ENCODE measurements around the gene RBCK1. TPM values are rescaled to one million over a fixed set of nuclear protein-coding genes. Genes with fewer than 3 reads are reported as not detected.

The RBCK1 gene
- total and polyA plus RNA-seq, 2 of the 4 experiments (the other 2 are of a cell fraction) = 29.9 to 84.2 TPM

- Histone ChIP-seq H3K14ac (replicated peaks; ENCODE audit: low read depth, low read length) (no peak overlapping the region), H4K91ac (ENCODE audit: insufficient read depth, low read depth, low read length) (no peak overlapping the region), H3K18ac (ENCODE audit: low read depth, low read length) (no peak overlapping the region), H3K9me3 (ENCODE audit: control insufficient read depth, insufficient read depth, low read length) (no peaks in the 10 kb centered on the region), H2AK5ac (ENCODE audit: low read depth, low read length) (no peak overlapping the region; the same call in 1 of the 2 replicates), H3K9me1 (ENCODE audit: insufficient read depth, low read length) (peaks cover 7% of the 10 kb centered on the region; the same call in 1 of the 2 replicates), H3K4ac (ENCODE audit: low read depth, low read length) (no peak overlapping the region), H3K9ac (ENCODE audit: low read depth, low read length) (no peak overlapping the region), H3K27me3 (ENCODE audit: control insufficient read depth, insufficient read depth, low read length) (no peaks in the 10 kb centered on the region), H2BK20ac (ENCODE audit: low read depth, low read length) (no peak overlapping the region), H2BK5ac (ENCODE audit: low read depth, low read length, poor library complexity, severe bottlenecking) (no peak overlapping the region), H2BK15ac (ENCODE audit: low read depth, low read length) (no peak overlapping the region), H2AFZ (replicated peaks; ENCODE audit: low read length, poor library complexity) (no peak overlapping the region), H3K79me1 (ENCODE audit: low read depth in 1 of 2, low read length in 2 of 2) (peaks cover 2 to 23% of the 10 kb centered on the region in 2 experiments), H2BK120ac (ENCODE audit: low read depth, low read length) (no peak overlapping the region), H3K27ac (ENCODE audit: insufficient read depth, low read length) (no peak overlapping the region), H4K8ac (ENCODE audit: low read depth in 2 of 2, low read length in 2 of 2) (peak overlapping the region in 1 of 2 experiments; percentile 28; a peak in 1 of 4 replicates), H3K23ac (ENCODE audit: low read depth, low read length) (no peak overlapping the region), H4K5ac (ENCODE audit: low read depth, low read length) (no peak overlapping the region), H3K4me3 (ENCODE audit: insufficient read depth, low read depth, low read length) (no peak overlapping the region), H3K56ac (ENCODE audit: extremely low read depth, insufficient read depth, low read length) (no peak overlapping the region), H3K36me3 (ENCODE audit: control insufficient read depth, insufficient read depth, low read length) (peaks cover 26% of the 10 kb centered on the region), H4K20me1 (ENCODE audit: insufficient read depth, low read length) (peaks cover 9% of the 10 kb centered on the region), H3K4me2 (ENCODE audit: low read depth, low read length) (no peak overlapping the region), H3K4me1 (ENCODE audit: control insufficient read depth, insufficient read depth, low read length) (peaks cover 10% of the 10 kb centered on the region), H2AK9ac (replicated peaks; ENCODE audit: low read depth, low read length, poor library complexity) (no peak overlapping the region)
- ChIA-PET POLR2A (ENCODE audit: unreplicated experiment) (no interaction called here), CTCF (no interaction called here)
- no TSS peak for BruUV-seq (replicated peaks)
- intact Hi-C loops (cut with micrococcal nuclease) = loop anchor here (1.0 kb wide), 1 partner anchor 125 kb away; no protein-coding TSS in a partner anchor
- dilution Hi-C loops (cut with HindIII; ENCODE audit: low sequenced_read_pairs, unreplicated experiment) = no loop called here
- no CpG with 5 or more reads among the region's 3 CpGs for WGBS, 2 experiments (ENCODE audit: extremely low coverage in 2 of 2, insufficient read length in 1 of 2)
- TF ChIP-seq CTCF (conservative IDR thresholded peaks at IDR 0.05; ENCODE audit: low read depth, low read length) = peak; percentile 60
- TF ChIP-seq MAZ (IDR thresholded peaks at IDR 0.05; ENCODE audit: borderline replicate concordance, low read depth, low read length) = no peak
- no peak for TF ChIP-seq MXI1 (IDR thresholded peaks at IDR 0.05; ENCODE audit: borderline replicate concordance, low read depth, low read length)
- no peak for TF ChIP-seq POLR2A (IDR thresholded peaks at IDR 0.05; ENCODE audit: low read depth, low read length)
- TF ChIP-seq SMC3 (IDR thresholded peaks at IDR 0.05; ENCODE audit: low read depth, low read length) = peak; percentile 70
- TF ChIP-seq CHD1 (IDR thresholded peaks at IDR 0.05; ENCODE audit: low read depth, low read length) = no peak
- TF ChIP-seq RAD21 (IDR thresholded peaks at IDR 0.05; ENCODE audit: low read length) = peak; percentile 55
- no peak for TF ChIP-seq BHLHE40 (IDR thresholded peaks at IDR 0.05; ENCODE audit: low read depth, low read length)
- TF ChIP-seq NFE2L2 (IDR thresholded peaks at IDR 0.05; ENCODE audit: low read depth, low read length) = no peak
- in situ Hi-C loops (cut with MboI; ENCODE audit: low sequenced_read_pairs) = loop anchor here (5.0 kb wide), 1 partner anchor 127 kb away; no protein-coding TSS in a partner anchor
- peak; percentile 69 for ATAC-seq (ENCODE audit: low read depth)
- peak; percentile 77 for DNase-seq
These were observed 70.9 kb downstream of the RBCK1 start for GRCh38 chr20:478949-479429.

Data from IMR-90 (cell line).